IMR-90 (cell line): Measurements from ENCODE around the gene MYPN.
A peak's percentile ranks its signal among the peaks of the same experiment; 100 is the strongest.

Experiments used
- BHLHE40 ChIP-seq: fragments of 150-350 bp; IDR thresholded peaks from 2 replicates; pipeline ENCODE4 v1.6.1; 2016; ENCODE audit warnings: mild to moderate bottlenecking, low read depth, low read length
- CEBPB ChIP-seq: IDR thresholded peaks from 2 replicates; pipeline ENCODE4 v1.6.1; 2012; ENCODE audit warnings: low read depth, low read length, improper control_type of control experiment
- MAZ ChIP-seq: IDR thresholded peaks from 2 replicates; pipeline ENCODE4 v1.6.1; 2012; ENCODE audit warnings: low read depth, mild to moderate bottlenecking, low read length, improper control_type of control experiment, moderate library complexity, borderline replicate concordance
- RFX5 ChIP-seq: IDR thresholded peaks from 2 replicates; pipeline ENCODE4 v1.8.0; 2012; ENCODE audit warnings: low read depth, mild to moderate bottlenecking, low read length, moderate library complexity
- TF ChIP-seq, protein P1 (sequence below): conservative IDR thresholded peaks from 2 replicates; pipeline ENCODE4 v1.5.1; 2012; ENCODE audit warnings: mild to moderate bottlenecking, low read depth, low read length, improper control_type of control experiment
- TF ChIP-seq, protein P2 (sequence below): fragments of 150-350 bp; IDR thresholded peaks from 2 replicates; pipeline ENCODE4 v1.6.1; 2017; ENCODE audit warnings: mild to moderate bottlenecking, antibody characterized with exemption, low read length, low read depth
- TF ChIP-seq, protein P3 (sequence below): fragments of 150-350 bp; IDR thresholded peaks from 2 replicates; pipeline ENCODE4 v1.6.1; 2016; ENCODE audit warnings: low read depth, mild to moderate bottlenecking, low read length, moderate library complexity, borderline replicate concordance

DNA sequence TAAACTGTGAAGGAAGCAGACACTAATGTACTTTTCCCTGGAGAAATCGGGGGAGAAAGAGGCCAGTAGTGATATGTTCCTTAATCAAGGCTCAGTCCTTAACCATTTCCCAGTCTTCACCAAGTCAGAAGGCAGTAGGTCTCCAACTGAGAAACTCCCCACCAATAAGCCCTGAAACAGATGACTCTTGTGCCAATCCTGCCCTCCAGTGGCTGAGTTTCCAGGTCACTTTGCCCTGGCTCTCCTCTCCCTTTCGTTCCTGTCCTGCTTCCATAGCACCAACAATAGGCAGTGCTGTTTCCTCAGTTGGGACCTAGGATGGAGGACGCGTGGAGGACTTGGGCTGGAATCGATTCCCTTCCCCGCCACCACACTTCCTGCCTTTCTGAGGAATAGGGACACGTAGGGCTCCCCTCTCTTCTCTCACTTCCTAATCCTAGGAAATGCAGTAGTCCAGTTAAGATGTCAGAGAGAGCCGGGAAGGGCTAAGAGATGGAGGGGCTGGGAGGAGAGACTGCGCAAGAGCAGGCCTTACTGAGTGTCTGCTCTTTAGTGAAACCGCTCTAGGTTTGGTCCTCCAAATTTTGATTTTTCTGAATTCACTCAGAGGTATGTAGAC lies 99.2 kb downstream of the MYPN start:
- TF ChIP-seq BHLHE40 (no peak), RFX5 (no peak), CEBPB (no peak), MAZ (0 out of 2 replicates have a peak, but pooled peaks have one; percentile 14)
- TF ChIP-seq, protein P1, sequence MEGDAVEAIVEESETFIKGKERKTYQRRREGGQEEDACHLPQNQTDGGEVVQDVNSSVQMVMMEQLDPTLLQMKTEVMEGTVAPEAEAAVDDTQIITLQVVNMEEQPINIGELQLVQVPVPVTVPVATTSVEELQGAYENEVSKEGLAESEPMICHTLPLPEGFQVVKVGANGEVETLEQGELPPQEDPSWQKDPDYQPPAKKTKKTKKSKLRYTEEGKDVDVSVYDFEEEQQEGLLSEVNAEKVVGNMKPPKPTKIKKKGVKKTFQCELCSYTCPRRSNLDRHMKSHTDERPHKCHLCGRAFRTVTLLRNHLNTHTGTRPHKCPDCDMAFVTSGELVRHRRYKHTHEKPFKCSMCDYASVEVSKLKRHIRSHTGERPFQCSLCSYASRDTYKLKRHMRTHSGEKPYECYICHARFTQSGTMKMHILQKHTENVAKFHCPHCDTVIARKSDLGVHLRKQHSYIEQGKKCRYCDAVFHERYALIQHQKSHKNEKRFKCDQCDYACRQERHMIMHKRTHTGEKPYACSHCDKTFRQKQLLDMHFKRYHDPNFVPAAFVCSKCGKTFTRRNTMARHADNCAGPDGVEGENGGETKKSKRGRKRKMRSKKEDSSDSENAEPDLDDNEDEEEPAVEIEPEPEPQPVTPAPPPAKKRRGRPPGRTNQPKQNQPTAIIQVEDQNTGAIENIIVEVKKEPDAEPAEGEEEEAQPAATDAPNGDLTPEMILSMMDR: peak; percentile 76
- TF ChIP-seq, protein P2, sequence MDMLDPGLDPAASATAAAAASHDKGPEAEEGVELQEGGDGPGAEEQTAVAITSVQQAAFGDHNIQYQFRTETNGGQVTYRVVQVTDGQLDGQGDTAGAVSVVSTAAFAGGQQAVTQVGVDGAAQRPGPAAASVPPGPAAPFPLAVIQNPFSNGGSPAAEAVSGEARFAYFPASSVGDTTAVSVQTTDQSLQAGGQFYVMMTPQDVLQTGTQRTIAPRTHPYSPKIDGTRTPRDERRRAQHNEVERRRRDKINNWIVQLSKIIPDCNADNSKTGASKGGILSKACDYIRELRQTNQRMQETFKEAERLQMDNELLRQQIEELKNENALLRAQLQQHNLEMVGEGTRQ: no peak
- TF ChIP-seq, protein P3, sequence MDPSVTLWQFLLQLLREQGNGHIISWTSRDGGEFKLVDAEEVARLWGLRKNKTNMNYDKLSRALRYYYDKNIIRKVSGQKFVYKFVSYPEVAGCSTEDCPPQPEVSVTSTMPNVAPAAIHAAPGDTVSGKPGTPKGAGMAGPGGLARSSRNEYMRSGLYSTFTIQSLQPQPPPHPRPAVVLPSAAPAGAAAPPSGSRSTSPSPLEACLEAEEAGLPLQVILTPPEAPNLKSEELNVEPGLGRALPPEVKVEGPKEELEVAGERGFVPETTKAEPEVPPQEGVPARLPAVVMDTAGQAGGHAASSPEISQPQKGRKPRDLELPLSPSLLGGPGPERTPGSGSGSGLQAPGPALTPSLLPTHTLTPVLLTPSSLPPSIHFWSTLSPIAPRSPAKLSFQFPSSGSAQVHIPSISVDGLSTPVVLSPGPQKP: no peak
